Limb (tissue), 2 donors: ENCODE measurements around the gene CELF2.
A peak's percentile ranks its signal among the peaks of the same experiment; 100 is the strongest.

ENCODE experiments used
- DNase-seq, 2 donors: peaks; one replicate each; pipeline ENCODE4 v3.0.0-alpha.2; 2016; ENCODE audit errors: extremely low spot score in 2 of 2

The CELF2 gene

DNA sequence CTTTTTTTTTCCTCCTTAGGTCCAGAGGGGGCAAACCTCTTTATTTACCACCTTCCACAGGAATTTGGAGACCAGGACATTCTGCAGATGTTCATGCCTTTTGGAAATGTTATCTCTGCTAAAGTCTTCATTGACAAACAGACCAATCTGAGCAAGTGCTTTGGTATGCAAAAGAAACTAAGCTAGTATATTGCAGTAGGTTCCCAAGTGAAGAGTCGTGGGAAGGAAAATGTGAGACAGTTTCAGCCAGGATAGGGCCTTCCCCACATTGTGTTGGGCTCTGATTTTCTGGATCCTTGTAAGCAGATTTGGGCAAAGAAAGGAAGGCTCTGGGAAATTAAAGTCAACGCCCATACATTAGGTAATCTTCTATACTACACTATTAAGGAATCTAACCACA is 308.1 kb downstream of the CELF2 start:
- DNase-seq: no peak

DNA sequence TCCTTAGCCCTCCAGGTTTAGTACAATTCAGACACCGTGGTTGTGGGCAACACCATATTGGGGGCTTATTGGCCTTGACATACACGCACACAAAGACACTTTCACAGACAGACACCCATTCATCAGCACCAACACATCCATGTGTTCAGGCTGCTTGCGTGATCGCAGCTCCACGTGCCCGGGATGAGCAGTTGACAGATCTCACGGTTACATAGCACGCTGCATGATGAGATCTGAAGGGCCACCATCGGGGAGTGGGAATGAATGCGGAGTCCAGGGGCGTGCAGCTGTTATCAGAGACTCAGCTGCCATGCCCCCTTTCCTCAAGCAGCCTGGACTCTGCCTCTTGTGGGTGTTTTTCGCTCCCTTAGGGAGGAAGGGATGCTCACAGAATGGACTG is 308.6 kb downstream of the CELF2 start:
- DNase-seq: no peak

DNA sequence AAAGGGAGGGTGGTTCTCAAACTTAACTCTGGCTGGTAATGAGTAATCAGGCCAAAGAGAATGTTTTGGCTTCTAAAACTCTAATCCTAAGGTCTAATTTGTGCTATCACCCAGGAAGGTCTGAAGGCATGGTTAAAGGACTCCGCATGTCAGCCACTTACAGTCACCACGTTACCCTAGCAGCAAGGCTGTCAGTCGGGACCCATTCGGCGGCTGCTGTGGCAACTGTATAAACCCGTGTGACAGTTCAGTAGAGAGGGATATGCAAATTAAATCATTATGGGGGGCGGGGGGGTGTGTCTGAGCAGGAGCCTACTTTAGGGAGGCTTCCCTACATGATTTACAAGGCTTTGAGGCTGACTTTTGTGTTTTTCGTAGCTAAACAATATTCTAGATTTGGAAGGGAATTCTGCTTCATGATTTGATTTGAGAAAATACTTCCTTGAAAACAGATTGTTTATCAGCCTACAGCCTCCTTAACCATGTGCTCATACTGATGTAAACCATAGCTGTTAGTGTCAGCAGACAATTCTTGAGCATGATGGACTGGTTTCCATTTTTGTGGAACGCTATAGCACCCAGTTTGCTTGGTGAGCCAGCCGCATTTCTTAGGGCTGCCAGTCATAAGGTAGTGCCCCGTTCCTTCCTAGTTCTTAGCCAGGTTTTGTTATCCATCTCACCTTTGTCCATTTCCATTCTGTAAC is 309.4 kb downstream of the CELF2 start:
- no peak for DNase-seq

DNA sequence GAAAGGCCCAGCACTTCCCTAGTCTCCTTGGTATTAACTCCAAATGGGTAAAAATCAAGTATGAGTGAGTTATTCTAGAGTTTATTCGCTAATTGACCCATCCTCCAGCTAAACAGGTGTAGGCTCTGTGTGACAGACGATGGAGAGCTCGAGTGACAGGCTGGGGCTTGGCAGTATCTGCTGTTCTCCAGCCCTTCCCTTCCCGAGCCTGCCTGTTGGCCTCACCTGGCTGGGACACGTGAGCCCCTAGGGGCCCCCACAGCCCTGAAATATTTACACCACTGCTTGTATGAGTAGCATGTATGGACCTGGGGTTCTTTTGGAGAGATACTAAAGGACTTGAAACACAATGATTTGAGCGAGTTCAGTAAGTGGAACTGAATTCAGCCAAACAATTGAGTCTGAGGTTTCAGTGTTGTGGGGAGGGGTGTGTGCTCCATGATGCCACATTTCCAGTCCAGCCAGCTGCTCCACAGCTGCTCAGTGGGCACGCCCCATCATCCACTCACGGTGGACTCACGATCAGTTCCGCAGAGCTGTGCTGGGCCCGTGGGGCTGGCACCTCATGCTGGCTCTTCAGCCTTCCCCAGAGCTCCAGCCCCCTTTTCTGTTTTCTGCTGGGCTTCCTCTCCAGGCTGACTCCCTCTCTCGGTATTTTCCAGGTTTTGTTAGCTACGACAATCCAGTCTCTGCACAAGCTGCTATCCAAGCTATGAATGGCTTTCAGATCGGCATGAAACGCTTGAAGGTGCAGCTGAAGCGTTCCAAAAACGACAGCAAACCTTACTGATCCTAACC is 310.8 kb downstream of the CELF2 start:
- peak; percentile 51 to 55 for DNase-seq

DNA sequence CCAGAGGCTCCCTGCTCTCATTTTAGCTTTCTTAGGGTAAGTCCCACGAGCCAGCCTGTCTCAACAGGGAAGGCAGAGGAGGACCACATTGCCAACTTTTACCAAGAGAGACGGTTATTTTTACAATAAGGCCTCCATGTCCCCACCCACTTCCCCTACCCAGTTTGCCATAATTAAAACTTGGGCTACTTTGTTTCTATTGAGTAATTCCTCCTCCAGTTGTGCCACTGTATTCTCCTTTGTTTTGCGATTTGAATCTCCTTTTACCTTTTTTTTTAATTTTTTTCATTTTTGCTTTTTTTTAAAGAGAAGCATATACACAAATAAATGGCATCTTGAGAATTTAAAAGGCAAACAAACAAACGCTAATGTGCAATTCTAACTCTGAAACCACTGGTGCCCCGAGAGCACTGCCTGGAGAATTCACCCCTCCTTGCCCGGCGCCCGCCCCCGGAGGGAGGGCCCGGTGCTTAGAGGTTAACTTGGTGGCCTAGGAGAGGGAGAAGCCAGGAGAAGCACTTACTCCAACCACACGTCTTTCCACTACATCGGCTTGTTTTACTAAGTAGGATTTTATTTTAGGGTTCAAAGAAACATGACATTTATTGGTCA is 311.5 kb downstream of the CELF2 start:
- peak in 1 of 2 donors; percentile 22 for DNase-seq

DNA sequence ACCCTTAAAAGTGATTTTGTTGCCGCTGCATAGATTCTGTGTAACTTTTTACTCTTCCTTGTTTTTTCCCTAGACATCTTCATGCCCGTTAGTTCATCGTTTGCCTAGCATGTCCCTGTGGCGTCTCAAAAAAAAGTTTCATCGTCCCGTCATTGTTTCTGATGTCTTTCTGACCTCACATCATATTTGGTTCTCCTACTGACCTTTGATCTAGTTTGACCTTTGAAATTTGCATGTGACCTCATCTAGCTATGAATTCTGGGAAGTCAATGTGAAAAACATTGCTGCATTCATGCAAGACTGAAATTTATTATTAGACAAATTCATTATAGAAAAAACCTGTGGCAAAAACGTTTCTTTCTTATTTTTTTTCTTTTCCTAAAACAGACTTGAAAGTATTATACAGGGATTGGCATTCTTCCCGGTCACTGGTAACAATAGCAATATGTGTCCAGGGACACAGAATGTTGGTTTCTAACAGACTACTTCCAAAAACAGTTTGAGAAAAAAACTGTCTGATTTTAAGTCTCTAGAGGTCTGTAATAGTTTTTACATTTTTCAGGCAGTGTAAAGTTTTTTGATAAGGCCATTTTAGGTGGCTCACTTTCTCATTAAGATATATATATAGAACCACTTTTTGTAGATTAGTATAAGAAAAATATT is 312.8 kb downstream of the CELF2 start:
- DNase-seq: peak in 1 of 2 donors; percentile 54

DNA sequence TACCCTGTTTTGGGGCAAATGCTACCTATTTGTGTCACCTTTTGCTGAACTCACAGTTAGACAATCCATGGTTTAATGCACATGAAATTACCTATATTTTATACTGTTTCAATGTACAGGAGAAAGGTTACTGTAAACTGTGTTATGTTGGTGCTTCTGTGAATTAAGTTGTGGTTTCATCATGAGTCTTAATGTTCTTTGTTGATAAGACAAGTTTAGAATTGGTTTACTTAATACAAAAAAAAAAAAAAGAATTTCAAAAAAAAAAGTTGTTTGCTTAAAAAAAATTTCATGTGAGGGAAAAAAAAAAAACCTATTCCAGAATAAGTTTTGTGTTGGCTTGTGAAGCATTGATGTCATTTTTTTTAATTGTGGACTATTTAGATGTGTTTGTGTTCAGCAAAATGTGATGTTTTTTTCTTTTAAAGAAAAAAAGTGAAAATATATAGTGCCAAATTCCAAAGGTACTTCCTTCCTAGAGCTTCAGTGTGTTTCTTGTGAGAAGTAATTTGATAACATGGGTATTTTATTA is 313.4 kb downstream of the CELF2 start:
- DNase-seq: no peak

DNA sequence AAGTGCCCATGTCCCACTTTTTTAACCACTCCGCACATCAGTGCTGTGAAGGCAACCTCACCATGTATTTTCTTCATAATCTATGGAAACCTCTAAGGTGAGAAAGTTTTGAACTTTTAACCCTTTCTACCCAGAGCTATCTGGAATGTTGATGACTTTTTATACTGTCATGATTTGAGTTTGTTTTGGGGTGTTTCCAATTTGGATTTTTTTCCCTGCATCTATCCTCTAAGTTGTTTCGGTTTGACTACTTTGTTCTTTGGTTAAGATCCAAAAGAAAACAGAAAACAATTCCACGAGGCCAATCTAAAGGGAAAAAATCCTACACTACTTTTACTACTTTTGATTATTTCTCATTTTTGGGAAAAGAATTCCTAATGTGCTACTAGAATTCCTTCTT is 314.1 kb downstream of the CELF2 start:
- no peak for DNase-seq

DNA sequence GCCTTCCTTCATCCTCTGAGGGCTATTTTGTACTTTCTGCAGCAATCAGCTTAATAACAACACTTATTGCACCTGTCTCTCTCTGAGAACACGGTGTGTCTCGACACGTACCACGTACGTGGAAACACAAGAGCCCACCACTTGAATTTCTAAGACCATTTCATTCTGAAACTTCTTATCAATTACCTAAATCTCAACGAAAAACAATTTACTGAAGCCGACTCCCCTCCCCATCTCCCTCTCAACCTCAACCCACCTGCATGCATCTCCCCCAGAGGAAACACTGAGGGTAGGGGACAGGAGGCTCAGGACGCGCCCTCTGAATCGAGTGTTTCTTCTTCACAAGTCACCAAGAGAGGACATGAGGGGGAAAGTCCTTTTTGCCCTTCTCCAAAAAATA is 315.2 kb downstream of the CELF2 start:
- DNase-seq: peak in 1 of 2 donors; percentile 8

DNA sequence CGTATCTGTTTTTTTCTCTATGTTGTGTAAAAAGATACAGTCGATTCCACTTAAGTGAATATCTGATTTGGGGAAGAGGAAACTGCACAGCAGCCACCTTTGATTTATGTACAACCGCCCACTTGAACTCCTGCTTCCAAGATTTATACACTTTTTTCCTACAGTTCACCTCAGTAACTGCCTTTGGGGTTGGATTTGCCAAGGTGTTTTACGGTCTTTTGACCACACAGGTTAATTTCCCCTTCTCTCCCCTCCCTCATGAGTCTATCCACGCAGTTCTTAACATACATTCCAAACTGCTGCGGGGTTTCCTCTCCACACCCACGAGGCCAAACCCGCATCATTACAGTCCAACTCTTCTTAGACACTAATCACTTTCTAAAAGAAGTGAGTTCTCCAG is 316.8 kb downstream of the CELF2 start:
- DNase-seq: peak in 1 of 2 donors; percentile 6

DNA sequence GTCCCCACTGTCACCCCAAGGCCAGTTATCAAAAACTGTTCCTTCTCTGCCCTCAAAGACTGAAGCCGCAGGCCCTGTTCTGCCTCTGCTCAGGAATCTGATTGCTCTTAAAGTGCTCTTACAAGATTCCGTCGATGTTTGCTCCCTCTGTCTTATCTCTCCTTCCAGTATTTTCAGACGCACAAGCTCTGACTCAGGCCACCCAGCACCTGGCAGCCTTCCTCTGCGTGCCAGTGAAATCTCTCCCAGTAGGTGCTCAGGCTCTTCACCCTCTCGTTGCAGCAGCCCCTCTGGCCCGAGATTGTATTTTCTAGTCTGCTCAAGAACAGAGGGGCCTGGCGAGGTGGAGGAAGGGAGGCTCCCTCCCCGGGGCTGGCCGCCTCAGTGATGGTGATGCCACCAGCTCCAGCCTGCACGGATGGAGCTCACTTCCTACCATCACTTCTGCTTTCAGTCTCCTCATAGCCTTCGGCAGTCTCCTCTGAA is 317.5 kb downstream of the CELF2 start:
- DNase-seq: peak in 1 of 2 donors; percentile 24

DNA sequence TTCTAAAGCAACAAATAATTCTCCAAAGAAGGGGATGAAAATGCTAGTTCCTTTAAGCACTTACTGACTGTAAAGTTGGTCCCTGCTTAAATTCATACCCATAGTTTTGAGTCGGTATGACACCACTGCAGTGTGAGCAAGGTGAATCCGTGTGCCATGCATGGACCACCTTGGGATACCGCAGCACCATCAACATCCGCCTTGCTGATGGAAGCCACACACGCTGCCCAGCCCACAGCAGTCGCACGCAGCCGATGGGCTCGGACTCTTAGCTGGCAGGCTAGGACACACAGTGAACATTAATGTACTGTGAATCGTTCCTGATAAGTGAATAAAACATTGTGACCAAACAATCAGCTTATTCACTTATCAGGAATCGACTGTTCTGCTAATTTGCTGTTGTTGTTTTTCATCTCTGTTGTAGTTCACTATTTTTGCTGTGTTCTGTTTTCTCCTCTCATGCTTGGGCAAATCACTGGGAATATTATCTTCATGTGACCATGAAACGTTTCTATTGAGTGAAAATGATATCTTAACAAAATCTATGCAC is 318.3 kb downstream of the CELF2 start:
- peak in 1 of 2 donors; percentile 18 for DNase-seq

DNA sequence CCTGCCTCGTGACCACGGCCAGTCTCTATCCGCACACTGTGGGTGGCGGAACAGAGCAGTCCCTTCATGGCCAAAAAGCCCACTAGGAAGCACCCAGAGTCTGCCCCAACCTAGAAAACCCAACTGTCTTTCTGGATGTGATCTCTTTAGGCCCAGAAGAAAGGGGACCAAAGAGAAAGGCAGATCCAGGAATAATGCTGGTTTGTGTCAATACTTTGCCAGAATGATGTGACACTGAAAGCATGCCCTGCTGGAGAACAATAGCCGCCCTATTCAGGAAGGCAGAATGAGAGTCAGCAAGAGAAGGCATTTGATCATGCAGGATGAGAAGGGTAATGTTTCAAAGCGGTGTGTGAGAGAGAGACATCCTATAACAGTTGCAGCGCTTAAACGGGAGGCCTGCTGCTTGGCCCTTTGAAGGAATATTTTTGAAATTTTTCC is 319.1 kb downstream of the CELF2 start:
- peak in 1 of 2 donors; percentile 28 for DNase-seq

DNA sequence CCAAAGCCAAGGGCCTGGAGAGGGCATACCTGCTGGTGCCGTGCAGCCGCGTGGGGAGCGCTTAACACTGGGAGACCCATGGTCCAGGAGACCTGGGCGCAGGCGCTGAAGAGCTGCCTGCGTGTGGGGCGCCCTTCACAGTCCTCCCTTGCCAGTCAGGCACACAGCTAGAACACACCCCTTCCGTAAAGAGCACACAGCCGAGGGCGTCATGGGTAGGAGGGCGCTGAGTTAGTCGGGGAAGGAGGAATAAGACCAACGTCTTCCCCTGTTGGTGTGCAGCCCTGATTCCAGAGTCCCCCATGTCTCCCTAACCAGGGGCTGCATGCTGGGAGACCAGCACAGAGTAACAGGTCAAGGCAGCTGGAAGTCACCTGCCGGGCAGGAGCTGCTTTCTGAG is 319.8 kb downstream of the CELF2 start:
- DNase-seq: no peak

DNA sequence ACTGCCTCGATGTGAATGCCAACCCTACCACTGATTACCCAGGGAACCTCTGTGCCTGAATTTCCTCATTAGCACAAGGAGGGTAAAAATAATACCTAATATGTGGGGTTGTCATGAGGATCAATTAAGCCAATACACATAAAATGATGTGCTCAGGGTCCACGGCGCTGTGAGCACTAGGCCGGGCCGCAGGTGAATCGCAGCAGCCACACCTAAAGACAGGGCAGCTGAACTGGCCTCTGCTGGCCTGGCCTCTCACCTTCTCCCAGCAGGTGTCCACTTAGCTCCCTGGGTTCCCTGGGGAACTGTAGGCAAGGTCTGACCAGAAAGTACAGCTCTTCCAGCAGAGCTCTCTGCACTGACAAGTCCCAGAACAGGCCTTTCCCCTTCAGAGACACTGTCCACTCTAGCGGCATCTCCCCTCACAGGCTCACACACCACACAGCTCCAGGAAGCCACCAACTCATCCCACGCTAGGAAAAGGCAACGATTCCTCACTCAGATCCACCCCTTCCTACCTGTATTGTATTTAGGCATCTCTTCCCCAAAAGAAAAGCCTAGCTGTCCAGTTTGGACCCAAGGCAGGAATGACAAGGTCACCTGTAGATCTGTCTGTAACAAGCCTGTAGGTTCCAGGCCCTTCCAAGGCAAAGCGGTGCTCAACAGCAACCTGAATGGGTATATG is 320.6 kb downstream of the CELF2 start:
- no peak for DNase-seq

DNA sequence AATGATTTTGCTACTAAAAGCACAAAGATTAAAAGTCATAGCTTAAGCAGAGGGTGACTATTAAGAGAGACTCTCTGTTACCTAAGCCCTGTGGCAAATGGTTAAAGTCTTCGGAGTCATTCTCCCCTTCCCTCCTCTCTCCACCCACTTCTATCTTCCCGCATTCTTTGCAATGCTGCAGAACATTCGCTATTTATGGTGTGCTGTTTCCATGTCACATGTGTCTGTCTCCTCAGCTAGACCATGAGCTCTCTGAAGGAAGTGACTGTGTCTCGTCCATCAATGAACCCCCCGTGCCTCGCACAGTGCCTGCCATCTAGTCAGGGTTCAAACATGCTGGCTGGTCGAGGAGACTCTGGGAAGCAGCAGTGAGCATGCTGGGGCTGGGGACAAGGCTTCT is 321.3 kb downstream of the CELF2 start:
- DNase-seq: no peak

DNA sequence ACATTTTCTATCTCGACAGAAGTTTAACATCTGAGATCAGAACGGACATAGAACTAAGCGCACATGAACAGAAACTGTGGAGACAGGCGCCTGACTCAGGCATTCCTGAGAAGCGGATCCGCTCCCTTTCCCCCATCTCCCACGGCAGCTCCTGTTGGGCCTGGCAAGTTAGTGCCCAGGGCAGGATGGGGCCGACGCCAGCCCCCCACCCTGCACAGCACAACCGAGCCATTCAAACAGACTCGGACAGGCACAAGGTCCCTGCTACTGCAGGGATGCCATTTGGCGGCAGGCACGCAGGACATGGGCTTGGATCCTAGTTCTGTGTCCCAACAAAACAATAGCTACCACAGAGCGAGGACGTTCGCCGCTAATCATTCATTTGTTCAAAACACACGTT is 322.0 kb downstream of the CELF2 start:
- DNase-seq: no peak

DNA sequence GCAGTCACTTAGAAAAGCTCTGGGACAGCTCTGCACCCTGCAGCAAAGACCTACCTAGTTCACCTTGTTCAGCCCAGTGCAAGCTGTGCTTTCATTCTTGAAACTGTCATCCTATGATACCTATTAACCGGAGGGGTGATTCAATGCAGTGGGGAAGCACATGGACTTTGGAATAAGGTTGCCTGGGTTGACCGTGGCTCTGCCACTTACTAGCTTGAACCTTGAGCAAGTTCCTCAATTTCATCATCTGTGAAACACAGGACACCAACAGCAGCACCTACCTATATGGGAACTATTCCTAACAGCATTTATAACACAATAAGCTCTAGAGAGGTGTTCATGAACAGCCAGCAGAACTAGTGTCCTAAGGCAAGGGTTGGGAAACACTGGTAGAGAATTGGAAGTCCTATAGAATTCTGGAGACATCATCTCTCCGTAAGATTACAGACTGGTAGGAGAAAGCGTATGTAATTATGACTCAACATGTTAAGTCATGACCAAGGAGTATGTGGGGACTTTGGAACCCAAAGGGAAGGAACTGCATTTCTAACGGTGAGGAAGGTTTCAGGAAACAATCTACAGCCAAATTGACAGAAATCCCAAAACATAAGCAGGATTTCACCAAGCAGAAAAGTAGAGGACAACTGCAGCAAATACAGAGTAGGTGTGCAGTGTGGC is 323.8 kb downstream of the CELF2 start:
- no peak for DNase-seq

DNA sequence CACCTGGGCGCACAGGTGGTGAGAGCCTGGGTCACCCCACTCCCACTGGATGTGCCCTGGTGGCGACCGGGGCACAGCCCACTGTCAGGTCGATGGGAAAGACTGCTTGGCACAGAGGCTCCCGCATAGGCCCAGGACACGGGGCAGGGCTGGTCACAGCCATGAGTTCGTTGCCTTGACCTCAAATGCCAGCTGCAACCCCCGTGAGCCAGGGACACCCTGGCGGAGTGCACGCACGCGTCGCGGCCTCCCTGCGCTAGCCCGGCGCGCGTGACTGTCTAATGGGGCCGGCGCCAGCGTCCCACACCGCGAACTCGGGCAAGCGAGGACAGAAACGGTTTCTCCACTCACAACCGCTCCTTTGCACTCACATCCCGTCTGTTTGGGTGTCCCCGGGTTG is 326.4 kb downstream of the CELF2 start:
- no peak for DNase-seq

DNA sequence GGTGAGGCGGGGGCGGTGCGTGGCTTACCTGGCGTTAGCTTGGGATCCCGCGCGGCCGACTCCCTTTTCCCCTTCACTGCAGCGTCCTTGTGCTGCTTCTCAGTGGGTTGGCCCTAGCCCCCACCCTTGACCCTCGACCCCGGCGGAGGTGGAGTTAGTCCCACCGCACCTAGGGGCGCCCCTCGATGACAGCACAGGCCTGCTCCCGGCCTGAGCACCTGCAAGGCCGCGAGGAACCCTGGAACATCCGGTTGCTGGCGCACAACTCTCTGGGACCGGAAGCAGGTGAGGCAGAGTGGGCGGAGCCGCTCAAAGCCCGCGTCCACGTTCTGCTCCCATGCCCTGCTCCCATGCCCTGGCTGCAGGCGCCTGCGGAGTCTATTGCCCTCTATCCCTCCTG is 326.9 kb downstream of the CELF2 start:
- DNase-seq: no peak
